GM11168 (cell line): ENCODE measurements around the gene HK2.

Experiments used
- in situ Hi-C: fragments of 300-500 bp; cut with MboI; formaldehyde crosslinking; loops from one replicate; pipeline ENCODE4 v1.12.0; 2022; ENCODE audit warnings: low sequenced_read_pairs; ENCODE audit not compliant: unreplicated experiment

The HK2 gene

GRCh38 chr2:74873678-74874640 lies 40.0 kb downstream of the HK2 start:
- in situ Hi-C loops, result loop anchor here (5.0 kb wide), 1 partner anchor 157 kb away; no protein-coding TSS in a partner anchor

GRCh38 chr2:74876081-74876886 lies 42.4 kb downstream of the HK2 start:
- in situ Hi-C loops, result no loop called here

- in situ Hi-C loops, result no loop called here
Measured at GRCh38 chr2:74877376-74877775, 43.4 kb downstream of the HK2 start.

GRCh38 chr2:74877781-74878433 lies 44.0 kb downstream of the HK2 start:
- in situ Hi-C loops, result no loop called here

GRCh38 chr2:74878551-74878950 lies 44.6 kb downstream of the HK2 start:
- in situ Hi-C loops, result no loop called here

GRCh38 chr2:74880054-74880728 lies 46.3 kb downstream of the HK2 start:
- in situ Hi-C loops, result no loop called here

GRCh38 chr2:74881176-74881575 lies 47.2 kb downstream of the HK2 start:
- in situ Hi-C loops, result no loop called here

- in situ Hi-C loops, result no loop called here
Measured at GRCh38 chr2:74881626-74882298, 47.8 kb downstream of the HK2 start.

- in situ Hi-C loops, result no loop called here
Measured at GRCh38 chr2:74882299-74882687, 48.4 kb downstream of the HK2 start.

GRCh38 chr2:74883011-74883410 lies 49.1 kb downstream of the HK2 start:
- in situ Hi-C loops, result no loop called here

- in situ Hi-C loops, result no loop called here
Measured at GRCh38 chr2:74884118-74884762, 50.3 kb downstream of the HK2 start.

- in situ Hi-C loops, result no loop called here
Measured at GRCh38 chr2:74884866-74885265, 50.9 kb downstream of the HK2 start.

- in situ Hi-C loops, result no loop called here
Measured at GRCh38 chr2:74886251-74886650, 52.3 kb downstream of the HK2 start.

- in situ Hi-C loops, result no loop called here
Measured at GRCh38 chr2:74886811-74887210, 52.9 kb downstream of the HK2 start.

GRCh38 chr2:74887445-74887951 lies 53.6 kb downstream of the HK2 start:
- in situ Hi-C loops, result no loop called here

GRCh38 chr2:74887960-74888700 lies 54.2 kb downstream of the HK2 start:
- in situ Hi-C loops, result no loop called here

- in situ Hi-C loops, result no loop called here
Measured at GRCh38 chr2:74889159-74889558, 55.2 kb downstream of the HK2 start.

GRCh38 chr2:74890711-74891110 lies 56.8 kb downstream of the HK2 start:
- in situ Hi-C loops, result no loop called here
